Activated naive CD8-positive, alpha-beta T cell treated with anti-CD3 and anti-CD28 coated beads for 36 hours (primary cell): ENCODE measurements around the gene NOL3. TPM values are rescaled to one million over a fixed set of nuclear protein-coding genes. Genes with fewer than 3 reads are reported as not detected.

Source experiments
- DNase-seq: peaks from one replicate; pipeline ENCODE4 v3.0.0; 2021
- H3K27ac Mint-ChIP-seq: one replicate; pipeline ENCODE4 v1.8.0; 2022; ENCODE audit warnings: mild to moderate bottlenecking, moderate library complexity, mixed read lengths
- H3K27me3 Mint-ChIP-seq: one replicate; pipeline ENCODE4 v1.8.0; 2022; ENCODE audit warnings: mild to moderate bottlenecking, mixed read lengths
- H3K36me3 Mint-ChIP-seq: one replicate; pipeline ENCODE4 v1.8.0; 2021; ENCODE audit warnings: mild to moderate bottlenecking, mixed read lengths
- H3K4me1 Mint-ChIP-seq: one replicate; pipeline ENCODE4 v1.8.0; 2021; ENCODE audit warnings: mixed read lengths
- H3K4me3 Mint-ChIP-seq: one replicate; pipeline ENCODE4 v1.8.0; 2022; ENCODE audit warnings: mild to moderate bottlenecking, moderate library complexity, mixed read lengths
- H3K9me3 Mint-ChIP-seq: one replicate; pipeline ENCODE4 v1.8.0; 2022; ENCODE audit warnings: mixed read lengths
- total RNA-seq, 2 experiments: library from RNA; stranded (reverse); gene quantifications; one replicate each; pipeline ENCODE4 v1.2.3, GENCODE V29; 2021

Gene NOL3
- total RNA-seq, 2 experiments from 2014 or later: 6.1 to 6.4 TPM

- Mint-ChIP-seq H3K36me3 (peaks cover 3% of the 10 kb centered on the region), H3K9me3 (no peaks in the 10 kb centered on the region), H3K4me3 (peak overlapping the region; percentile 72), H3K4me1 (peaks cover 29% of the 10 kb centered on the region), H3K27ac (no peak overlapping the region), H3K27me3 (peaks cover 86% of the 10 kb centered on the region)
- DNase-seq: peak; percentile 72
These were observed 3.7 kb downstream of the NOL3 start for GRCh38 chr16:67173808-67174705.

DNA sequence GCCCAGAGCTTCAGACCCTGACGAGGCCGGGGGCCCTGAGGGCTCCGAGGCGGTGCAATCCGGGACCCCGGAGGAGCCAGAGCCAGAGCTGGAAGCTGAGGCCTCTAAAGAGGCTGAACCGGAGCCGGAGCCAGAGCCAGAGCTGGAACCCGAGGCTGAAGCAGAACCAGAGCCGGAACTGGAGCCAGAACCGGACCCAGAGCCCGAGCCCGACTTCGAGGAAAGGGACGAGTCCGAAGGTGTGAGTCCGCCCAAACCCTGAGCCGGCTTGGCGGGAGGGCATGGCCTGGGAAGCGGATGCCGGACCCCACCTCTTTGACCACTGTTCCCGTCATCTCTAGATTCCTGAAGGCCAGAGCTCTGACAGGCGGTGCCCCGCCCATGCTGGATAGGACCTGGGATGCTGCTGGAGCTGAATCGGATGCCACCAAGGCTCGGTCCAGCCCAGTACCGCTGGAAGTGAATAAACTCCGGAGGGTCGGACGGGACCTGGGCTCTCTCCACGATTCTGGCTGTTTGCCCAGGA is 4.4 kb downstream of the NOL3 start:
- H3K27ac Mint-ChIP-seq: no peak overlapping the region
- peaks cover 3% of the 10 kb centered on the region for H3K36me3 Mint-ChIP-seq
- H3K4me1 Mint-ChIP-seq: peaks cover 27% of the 10 kb centered on the region
- DNase-seq: no peak
- no peaks in the 10 kb centered on the region for H3K9me3 Mint-ChIP-seq
- H3K4me3 Mint-ChIP-seq: no peak overlapping the region
- H3K27me3 Mint-ChIP-seq: peaks cover 86% of the 10 kb centered on the region

- Mint-ChIP-seq H3K4me1 (peaks cover 20% of the 10 kb centered on the region), H3K27ac (no peak overlapping the region), H3K27me3 (peaks cover 72% of the 10 kb centered on the region), H3K4me3 (no peak overlapping the region), H3K36me3 (peaks cover 3% of the 10 kb centered on the region), H3K9me3 (no peaks in the 10 kb centered on the region)
- no peak for DNase-seq
These were observed 6.3 kb downstream of the NOL3 start for GRCh38 chr16:67176662-67177061.

DNA sequence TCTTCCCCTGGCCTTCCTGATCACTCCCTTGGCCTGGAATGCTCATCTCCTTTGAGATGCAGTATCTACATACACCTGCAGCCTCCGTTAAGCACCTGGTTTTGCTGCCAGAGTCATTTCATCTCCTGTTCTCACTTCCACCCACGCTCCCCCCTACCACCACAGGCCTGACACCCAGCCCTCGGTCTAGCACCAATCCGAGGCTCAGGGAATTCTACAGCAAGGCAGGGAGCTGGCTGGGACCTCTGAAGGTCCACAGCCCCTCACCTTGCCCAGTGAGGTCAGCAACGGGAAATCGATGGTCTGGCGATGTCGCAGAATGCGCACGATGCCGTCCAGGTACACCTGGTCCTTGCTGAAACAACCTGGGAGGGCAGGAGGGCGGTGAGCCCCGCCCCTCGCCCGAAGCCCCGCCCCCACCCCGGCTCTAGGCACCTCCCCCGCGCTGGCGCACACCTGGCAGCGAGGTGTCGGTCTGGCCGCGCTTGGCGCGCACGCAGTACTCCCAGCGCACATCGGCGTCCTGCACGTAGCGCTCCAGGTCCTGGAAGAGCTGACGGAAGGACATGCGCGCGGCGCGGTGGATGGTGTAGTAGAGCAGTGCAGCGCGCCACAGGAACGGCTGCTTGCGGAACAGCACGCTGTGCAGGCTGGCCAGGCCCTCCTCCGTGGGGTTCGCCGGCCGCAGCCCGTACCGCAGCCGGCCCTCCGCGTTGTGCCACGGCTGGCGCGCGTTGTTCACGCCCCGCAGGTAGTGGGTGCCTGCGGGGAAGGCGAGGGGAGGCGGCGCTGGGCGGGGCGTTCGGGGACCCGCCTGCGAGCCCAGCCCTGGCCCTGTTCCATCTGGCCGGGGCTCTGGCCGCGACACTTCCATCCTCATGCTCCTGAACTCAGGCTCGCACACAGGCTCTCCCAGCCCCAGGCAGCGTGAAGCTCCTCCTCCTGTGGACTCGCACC is 7.7 kb downstream of the NOL3 start:
- peaks cover 3% of the 10 kb centered on the region for H3K36me3 Mint-ChIP-seq
- H3K4me1 Mint-ChIP-seq: peaks cover 19% of the 10 kb centered on the region
- H3K27me3 Mint-ChIP-seq: peaks cover 59% of the 10 kb centered on the region
- peak; percentile 67 for DNase-seq
- H3K4me3 Mint-ChIP-seq: peak overlapping the region; percentile 57
- no peak overlapping the region for H3K27ac Mint-ChIP-seq
- H3K9me3 Mint-ChIP-seq: no peaks in the 10 kb centered on the region

DNA sequence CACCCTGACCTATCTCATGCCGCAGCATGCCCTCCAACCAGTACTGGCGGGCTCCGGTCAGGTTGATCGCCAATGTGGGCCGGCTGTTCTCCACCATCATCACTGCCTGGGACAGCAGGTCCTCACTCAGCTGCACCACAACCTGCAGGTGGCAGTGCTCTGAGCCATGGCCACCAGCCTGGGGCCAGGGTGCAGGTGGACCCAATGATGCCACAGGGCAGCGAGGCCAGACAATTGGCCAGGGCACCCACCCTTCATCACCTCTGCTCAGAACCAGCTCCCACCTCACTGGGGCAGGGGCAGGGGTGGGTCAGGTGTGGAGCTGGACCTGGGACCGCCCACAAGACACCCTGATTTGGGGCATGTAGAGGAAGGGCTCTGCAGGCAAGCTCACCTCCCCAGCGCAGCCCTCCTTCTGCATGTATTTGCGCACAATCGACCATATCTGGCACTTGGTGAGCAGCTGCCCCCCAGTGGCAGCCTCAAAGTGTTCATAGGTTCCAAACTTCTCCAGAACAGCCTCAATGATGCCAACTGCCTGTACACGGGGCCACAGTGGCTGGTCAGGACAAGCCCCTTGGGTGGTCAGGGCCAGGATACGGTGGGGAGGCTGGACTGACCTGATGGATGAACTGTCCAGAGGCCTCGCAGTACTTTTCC is 9.2 kb downstream of the NOL3 start:
- peaks cover 3% of the 10 kb centered on the region for H3K36me3 Mint-ChIP-seq
- peaks cover 9% of the 10 kb centered on the region for H3K4me1 Mint-ChIP-seq
- no peak for DNase-seq
- no peak overlapping the region for H3K4me3 Mint-ChIP-seq
- peaks cover 48% of the 10 kb centered on the region for H3K27me3 Mint-ChIP-seq
- no peak overlapping the region for H3K27ac Mint-ChIP-seq
- H3K9me3 Mint-ChIP-seq: no peaks in the 10 kb centered on the region

- H3K27me3 Mint-ChIP-seq: peaks cover 48% of the 10 kb centered on the region
- peaks cover 3% of the 10 kb centered on the region for H3K36me3 Mint-ChIP-seq
- no peak overlapping the region for H3K27ac Mint-ChIP-seq
- no peaks in the 10 kb centered on the region for H3K9me3 Mint-ChIP-seq
- H3K4me3 Mint-ChIP-seq: no peak overlapping the region
- no peak for DNase-seq
- peaks cover 12% of the 10 kb centered on the region for H3K4me1 Mint-ChIP-seq
These were observed 9.8 kb downstream of the NOL3 start for GRCh38 chr16:67180166-67180565.

- Mint-ChIP-seq H3K27ac (no peak overlapping the region), H3K4me1 (peaks cover 18% of the 10 kb centered on the region), H3K27me3 (peaks cover 41% of the 10 kb centered on the region)
These were observed 11.0 kb downstream of the NOL3 start for GRCh38 chr16:67181346-67181745.

GRCh38 chr16:67182288-67182687 is 11.9 kb downstream of the NOL3 start:
- Mint-ChIP-seq H3K27me3 (peaks cover 39% of the 10 kb centered on the region), H3K4me1 (peaks cover 18% of the 10 kb centered on the region), H3K4me3 (no peak overlapping the region), H3K9me3 (no peaks in the 10 kb centered on the region), H3K27ac (no peak overlapping the region), H3K36me3 (peaks cover 3% of the 10 kb centered on the region)
- no peak for DNase-seq

More at GRCh38 chr16:67181346-67181745, 11.0 kb downstream of the NOL3 start:
- peaks cover 3% of the 10 kb centered on the region for H3K36me3 Mint-ChIP-seq
- no peaks in the 10 kb centered on the region for H3K9me3 Mint-ChIP-seq
- no peak overlapping the region for H3K4me3 Mint-ChIP-seq
- DNase-seq: no peak

DNA sequence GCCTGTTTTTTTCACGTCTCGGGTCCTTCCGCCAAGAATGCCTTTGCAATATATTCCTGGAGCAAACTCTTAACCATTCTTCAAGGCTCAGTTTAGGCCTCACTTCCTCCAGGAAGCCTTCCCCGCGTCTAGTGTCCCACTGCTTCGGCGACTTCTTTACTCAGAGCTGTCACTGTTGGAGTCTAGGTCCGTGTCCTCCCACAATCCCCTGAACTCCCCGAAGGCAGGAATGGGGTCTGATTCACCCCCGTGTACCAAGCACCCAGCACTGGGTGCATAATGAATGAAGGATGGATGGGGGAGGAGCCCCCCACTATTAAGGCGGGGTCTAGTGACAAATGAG is 12.9 kb downstream of the NOL3 start:
- H3K4me1 Mint-ChIP-seq: peaks cover 12% of the 10 kb centered on the region
- H3K36me3 Mint-ChIP-seq: peaks cover 3% of the 10 kb centered on the region
- no peak for DNase-seq
- no peak overlapping the region for H3K27ac Mint-ChIP-seq
- H3K27me3 Mint-ChIP-seq: peaks cover 30% of the 10 kb centered on the region
- no peaks in the 10 kb centered on the region for H3K9me3 Mint-ChIP-seq
- H3K4me3 Mint-ChIP-seq: no peak overlapping the region

- H3K9me3 Mint-ChIP-seq: no peaks in the 10 kb centered on the region
- peak; percentile 92 for DNase-seq
- peaks cover 9% of the 10 kb centered on the region for H3K4me1 Mint-ChIP-seq
- H3K36me3 Mint-ChIP-seq: peaks cover 1% of the 10 kb centered on the region
- H3K27me3 Mint-ChIP-seq: peaks cover 25% of the 10 kb centered on the region
- H3K27ac Mint-ChIP-seq: no peak within 1 kb of the TSS
- H3K4me3 Mint-ChIP-seq: peak within 1 kb of the TSS; percentile 53
These were observed 13.5 kb downstream of the NOL3 start, which contains the start of gene MATCAP1 for GRCh38 chr16:67183627-67184452. MATCAP1 (minus strand) TSS chr16:67183963; CDS start chr16:67180610, 3,353 bp downstream.

DNA sequence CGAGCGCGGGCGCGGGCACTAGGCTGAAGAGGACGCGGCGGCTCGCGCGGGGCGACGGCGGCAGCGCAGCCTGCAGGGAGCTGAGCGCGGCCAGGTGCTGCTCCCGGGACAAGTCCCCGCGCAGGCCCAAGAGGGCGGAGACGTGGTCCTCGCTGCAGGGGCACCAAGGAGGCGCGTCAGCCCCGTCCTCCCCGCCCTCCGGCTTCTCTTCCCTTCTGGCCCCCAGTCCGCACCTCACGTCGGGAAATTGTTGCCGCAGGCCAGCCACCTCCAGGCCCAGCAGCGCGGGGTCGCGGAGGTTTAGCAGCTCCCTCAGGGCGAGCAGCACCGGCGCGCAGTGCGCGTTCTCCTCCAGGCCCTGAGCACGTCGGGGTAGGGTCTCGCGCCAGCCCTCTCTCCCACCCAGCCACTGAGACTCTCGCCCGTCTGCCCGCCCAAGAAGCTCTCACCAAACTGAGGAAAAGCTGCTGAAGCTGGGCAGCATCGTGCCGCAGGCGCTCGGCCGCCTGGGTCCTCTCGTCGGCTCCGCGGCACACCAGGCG is 14.2 kb downstream of the NOL3 start:
- Mint-ChIP-seq H3K4me3 (peak overlapping the region; percentile 53), H3K4me1 (peaks cover 9% of the 10 kb centered on the region), H3K27me3 (peaks cover 18% of the 10 kb centered on the region), H3K27ac (no peak overlapping the region), H3K9me3 (no peaks in the 10 kb centered on the region), H3K36me3 (no peaks in the 10 kb centered on the region)
- DNase-seq: no peak

- H3K27me3 Mint-ChIP-seq: peaks cover 13% of the 10 kb centered on the region
These were observed 14.8 kb downstream of the NOL3 start for GRCh38 chr16:67184995-67185650.

DNA sequence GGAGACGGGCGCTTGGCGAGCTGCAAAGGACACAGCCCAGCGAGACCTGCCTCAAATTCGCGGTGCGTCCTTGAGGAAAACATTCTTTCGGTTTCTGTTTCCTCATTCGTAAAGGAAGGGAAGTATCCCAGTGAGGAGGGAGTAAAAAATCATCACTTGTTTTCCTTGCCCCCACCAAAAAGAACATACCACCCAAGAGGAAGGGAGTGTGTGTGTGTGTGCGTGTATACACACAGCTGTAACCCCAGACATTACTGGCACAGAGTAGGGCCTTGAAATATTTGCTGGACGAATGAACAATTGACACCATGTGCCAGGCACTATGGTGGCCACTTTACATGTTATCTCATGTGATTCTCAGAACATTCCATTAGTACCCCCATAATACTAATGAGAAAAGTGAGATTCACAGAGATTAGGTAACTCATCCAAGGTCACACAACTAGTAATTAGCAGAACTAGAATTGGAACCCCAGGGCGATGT is 15.4 kb downstream of the NOL3 start:
- H3K4me3 Mint-ChIP-seq: no peak overlapping the region
- no peaks in the 10 kb centered on the region for H3K9me3 Mint-ChIP-seq
- H3K4me1 Mint-ChIP-seq: peaks cover 9% of the 10 kb centered on the region
- DNase-seq: no peak
- no peaks in the 10 kb centered on the region for H3K36me3 Mint-ChIP-seq
- H3K27me3 Mint-ChIP-seq: peaks cover 13% of the 10 kb centered on the region
- H3K27ac Mint-ChIP-seq: no peak overlapping the region

More at GRCh38 chr16:67184995-67185650, 14.8 kb downstream of the NOL3 start:
- H3K4me1 Mint-ChIP-seq: peaks cover 9% of the 10 kb centered on the region
- H3K9me3 Mint-ChIP-seq: no peaks in the 10 kb centered on the region
- no peaks in the 10 kb centered on the region for H3K36me3 Mint-ChIP-seq
- DNase-seq: peak; percentile 85
- H3K27ac Mint-ChIP-seq: no peak overlapping the region
- peak overlapping the region; percentile 74 for H3K4me3 Mint-ChIP-seq
